NCI-H2171 (cell line): Measurements from ENCODE around the gene WFDC6.

Experiments used
- DNase-seq: peaks from one replicate; lab custom pipeline; 2025; lab: John Stamatoyannopoulos, UW

The WFDC6 gene

GRCh38 chr20:45515147-45515913, 24.0 kb downstream of the WFDC6 start, which contains the start of gene SPINT3:
Gene SPINT3 (minus strand): TSS chr20:45515622. CDS start chr20:45515608, 14 bp downstream.
- no peak for DNase-seq

DNA sequence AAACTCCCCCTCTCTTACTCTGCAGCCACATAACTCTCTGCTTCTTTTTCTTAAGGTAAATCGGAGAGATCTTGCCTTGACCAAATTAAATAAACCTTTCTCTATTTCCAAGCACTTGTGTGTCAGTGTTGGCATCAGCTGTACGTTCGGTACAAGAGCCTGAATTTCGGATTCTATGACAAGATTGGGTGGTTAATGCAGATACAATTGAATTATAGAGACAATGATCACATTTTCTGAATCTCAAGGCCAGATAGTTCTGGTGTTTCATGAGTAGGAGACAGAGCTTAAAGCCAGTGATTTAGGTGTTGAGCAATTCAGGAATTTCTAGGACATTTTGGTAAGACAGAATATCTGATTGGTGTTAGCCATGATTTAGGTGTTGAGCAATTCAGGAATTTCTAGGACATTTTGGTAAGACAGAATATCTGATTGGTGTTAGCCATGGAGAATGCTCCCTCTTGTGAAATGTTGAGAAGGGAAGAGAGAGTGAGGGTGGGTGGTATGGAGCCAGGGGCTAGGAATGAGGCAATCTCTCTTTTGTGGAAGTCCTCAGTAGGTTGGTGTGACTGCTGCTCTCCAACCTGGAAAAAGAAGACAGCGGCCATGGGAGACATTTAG, 28.9 kb downstream of the WFDC6 start:
- DNase-seq, result no peak

DNA sequence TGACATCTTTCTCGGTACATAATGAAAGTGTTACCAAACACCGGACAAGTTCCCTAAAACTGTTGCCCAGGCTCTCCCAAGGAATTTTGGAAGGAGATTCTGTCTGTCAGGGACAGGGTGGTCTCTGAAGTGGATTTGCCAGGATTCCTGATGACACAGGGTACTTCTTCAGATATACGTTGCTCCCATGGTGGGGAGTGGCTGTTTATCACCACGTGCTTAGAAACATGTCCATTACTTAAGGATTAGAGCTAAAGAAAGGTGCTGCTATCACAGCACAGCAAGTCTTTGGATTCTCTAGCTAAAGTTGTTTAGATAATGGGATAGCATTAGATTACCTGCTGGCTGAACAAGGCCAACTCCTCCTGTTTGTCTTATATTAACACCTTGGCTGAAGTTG, 30.2 kb downstream of the WFDC6 start:
- DNase-seq, result no peak

- no peak for DNase-seq
Measured at GRCh38 chr20:45508068-45508886, 31.0 kb downstream of the WFDC6 start.

GRCh38 chr20:45507011-45507820, 32.1 kb downstream of the WFDC6 start:
- DNase-seq, result no peak

GRCh38 chr20:45506398-45506797, 32.9 kb downstream of the WFDC6 start:
- no peak for DNase-seq

DNA sequence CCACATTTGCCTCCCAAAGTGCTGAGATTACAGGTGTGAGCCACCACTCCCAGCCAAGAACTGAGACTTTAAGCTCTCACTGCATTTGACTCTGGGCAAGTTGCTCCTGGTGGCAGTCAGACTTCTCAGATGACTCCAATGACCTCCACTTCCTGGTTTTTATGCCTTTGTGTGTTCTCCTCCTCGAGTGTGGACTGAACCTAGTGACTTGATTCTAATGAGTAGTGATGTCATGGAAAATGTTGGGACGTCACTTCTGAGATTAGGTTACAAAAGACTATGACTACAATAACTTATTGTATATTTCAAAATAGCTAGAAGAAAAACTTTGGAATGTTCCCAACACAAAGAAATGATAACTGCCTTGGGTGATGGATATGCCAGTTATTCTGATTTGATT, 35.9 kb downstream of the WFDC6 start:
- DNase-seq, result no peak

- no peak for DNase-seq
Measured at GRCh38 chr20:45502561-45502960, 36.7 kb downstream of the WFDC6 start.

DNA sequence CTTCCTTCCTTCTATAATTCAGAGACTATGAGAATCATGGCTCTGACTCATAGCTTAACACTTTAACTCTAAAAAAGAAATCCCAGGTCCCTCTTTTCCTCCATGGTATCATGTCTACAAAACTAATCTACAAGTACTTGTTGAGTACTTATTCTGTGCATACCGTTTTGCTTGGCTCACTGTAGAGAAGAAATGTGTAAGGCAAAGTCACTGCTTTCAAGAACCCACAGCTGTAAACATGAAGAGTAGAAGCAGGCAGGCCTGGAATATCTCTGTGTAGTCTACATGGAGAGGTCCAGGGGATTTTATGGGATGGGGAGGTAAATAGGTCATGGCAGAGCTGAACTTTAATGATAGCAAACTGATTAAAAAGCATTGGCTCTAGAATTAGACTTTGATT, 37.7 kb downstream of the WFDC6 start:
- no peak for DNase-seq

GRCh38 chr20:45500022-45500421, 39.3 kb downstream of the WFDC6 start:
- DNase-seq, result no peak

DNA sequence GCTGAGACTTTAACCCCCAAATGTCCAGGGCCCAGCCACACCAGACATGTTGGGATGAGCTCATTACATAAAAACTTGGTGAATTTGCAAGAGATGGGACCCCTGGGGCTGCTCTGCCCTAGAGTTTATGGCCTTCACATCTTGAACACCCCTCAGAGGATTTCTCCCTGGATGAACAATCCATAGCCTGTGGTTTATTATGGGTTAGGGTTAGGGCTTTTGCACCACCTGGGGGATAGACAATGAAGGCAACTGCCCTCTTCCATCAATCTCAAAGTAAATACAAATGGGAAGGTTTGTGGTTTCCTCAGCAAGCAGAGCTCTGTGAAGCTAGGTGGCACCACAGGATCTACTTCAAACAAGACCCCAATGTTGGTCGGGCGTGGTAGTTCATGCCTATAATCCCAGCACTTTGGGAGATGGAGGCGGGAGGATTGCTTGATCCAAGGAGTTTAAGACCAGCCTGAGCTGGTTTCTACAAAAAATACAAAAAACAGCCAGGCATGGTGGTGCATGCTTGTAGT, 41.2 kb downstream of the WFDC6 start:
- DNase-seq, result no peak

DNA sequence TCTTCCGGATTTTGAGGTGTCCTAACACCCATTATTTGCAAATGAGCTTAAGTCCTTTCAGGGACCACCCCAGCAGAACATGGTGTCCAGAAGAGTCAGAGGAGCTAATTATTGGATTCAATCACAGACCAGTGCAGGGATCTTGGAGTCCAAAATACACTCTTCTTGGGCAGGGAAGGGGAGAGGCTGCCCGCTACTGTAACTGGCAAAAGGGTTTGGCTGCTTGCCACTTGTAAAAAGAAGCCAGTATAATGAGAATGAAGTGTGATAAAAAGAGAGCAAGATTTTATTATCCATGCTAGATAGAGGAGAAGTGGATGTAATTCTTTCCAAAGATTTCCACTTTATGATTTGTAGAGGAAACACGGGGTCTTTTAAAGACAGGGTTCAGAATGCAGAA, 43.1 kb downstream of the WFDC6 start:
- DNase-seq, result no peak

DNA sequence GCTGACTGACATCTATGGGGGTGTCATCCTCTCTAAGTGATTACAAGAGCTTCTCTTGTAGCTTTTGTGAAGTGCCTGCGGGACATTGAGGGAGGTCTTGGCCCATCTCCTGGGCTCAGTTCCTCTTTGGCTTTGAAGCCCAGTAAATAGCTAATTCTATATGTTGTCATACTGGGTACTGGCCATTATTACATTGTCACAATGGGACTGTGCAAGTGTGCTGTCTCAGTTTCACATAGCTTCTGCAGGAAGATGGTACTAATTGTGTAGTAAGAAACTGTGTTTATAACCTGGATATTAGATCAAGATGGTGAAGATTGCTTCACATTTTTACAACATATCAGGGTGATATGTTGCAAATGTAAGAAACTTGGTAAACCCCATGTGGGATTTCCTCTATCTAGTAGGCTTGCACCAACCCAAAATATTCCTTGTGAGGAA, 43.8 kb downstream of the WFDC6 start:
- no peak for DNase-seq

GRCh38 chr20:45489083-45489531, 50.2 kb downstream of the WFDC6 start:
- DNase-seq, result no peak

DNA sequence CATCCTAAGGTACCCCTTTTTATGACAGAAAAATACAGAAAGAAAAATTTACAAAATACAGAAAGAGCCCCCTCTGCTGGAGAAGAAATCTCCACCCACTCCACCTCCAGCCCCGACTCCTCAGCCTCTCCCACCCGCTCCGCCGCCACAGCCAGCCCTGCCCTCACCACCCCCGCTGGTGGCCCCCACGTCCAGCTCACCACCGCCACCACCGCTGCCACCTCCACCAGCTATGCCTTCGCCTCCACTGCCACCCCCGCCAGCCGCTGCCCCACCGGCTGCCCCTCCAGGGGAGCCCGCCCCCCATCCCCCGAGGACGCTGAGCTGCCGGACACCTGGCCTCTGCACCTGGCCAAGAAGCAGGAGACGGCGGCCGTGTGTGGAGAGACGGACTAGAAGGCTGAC, 52.0 kb downstream of the WFDC6 start:
- DNase-seq, result no peak

GRCh38 chr20:45485388-45485787, 53.9 kb downstream of the WFDC6 start:
- no peak for DNase-seq

GRCh38 chr20:45484676-45485075, 54.6 kb downstream of the WFDC6 start:
- DNase-seq, result no peak
